ENCODE data around the gene NRIP3.
"Not testable (repeated sequence)": the region's sequence is repeated elsewhere in the genome, so short reads cannot be mapped to it uniquely, and the experiment has no call there.

Gene NRIP3

DNA sequence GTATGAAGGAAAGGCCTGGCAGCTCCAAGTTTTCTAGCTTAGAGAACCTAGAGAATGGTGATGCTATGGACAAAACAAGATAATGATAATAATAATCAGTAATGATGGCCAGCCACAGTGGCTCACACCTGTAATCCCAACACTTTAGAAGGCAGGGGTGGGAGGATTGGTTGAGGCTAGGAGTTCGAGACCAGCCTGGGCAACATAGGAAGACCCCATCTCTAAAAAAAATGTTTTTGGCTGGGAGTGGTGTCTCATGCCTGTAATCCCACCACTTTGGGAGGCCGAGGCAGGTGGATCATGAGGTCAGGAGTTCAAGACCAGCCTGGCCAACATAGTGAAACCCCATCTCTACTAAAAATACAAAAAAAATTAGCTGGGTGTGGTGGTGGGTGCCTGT lies 68.0 kb downstream of the NRIP3 start:
- H3K27ac ChIP-seq (ENCODE audit: insufficient read depth in 1 of 2, low read depth in 1 of 2, low read length in 2 of 2, poor library complexity in 1 of 2, severe bottlenecking in 2 of 2); H3K36me3 ChIP-seq (ENCODE audit: control insufficient read depth in 4 of 4, insufficient read depth in 4 of 4, low read length in 3 of 4); H3K27me3 ChIP-seq (replicated peaks in 2 of 5; ENCODE audit: control insufficient read depth in 4 of 5, insufficient read depth in 5 of 5, low read length in 4 of 5); H3K9me3 ChIP-seq (ENCODE audit: control extremely low read depth in 1 of 5, control insufficient read depth in 4 of 5, insufficient read depth in 2 of 5, low read depth in 1 of 5, low read length in 4 of 5); H3K4me3 ChIP-seq (ENCODE audit: control insufficient read depth in 1 of 7, extremely low read depth in 1 of 7, insufficient read depth in 4 of 7, low read depth in 2 of 7, low read length in 6 of 7); POLR2A ChIA-PET; DNase-seq; H3K4me1 ChIP-seq (ENCODE audit: control extremely low read depth in 1 of 4, control insufficient read depth in 4 of 4, insufficient read depth in 4 of 4, low read length in 3 of 4): not testable (repeated sequence)
- WGBS (ENCODE audit: insufficient coverage) = no CpG with 5 or more reads among the region's 2 CpGs
- CTCF ChIA-PET = interaction anchor here (1.4 to 1.7 kb wide), 2 partner anchors 13 to 20 kb away, joined by 3 to 5 read pairs; no protein-coding TSS in a partner anchor

DNA sequence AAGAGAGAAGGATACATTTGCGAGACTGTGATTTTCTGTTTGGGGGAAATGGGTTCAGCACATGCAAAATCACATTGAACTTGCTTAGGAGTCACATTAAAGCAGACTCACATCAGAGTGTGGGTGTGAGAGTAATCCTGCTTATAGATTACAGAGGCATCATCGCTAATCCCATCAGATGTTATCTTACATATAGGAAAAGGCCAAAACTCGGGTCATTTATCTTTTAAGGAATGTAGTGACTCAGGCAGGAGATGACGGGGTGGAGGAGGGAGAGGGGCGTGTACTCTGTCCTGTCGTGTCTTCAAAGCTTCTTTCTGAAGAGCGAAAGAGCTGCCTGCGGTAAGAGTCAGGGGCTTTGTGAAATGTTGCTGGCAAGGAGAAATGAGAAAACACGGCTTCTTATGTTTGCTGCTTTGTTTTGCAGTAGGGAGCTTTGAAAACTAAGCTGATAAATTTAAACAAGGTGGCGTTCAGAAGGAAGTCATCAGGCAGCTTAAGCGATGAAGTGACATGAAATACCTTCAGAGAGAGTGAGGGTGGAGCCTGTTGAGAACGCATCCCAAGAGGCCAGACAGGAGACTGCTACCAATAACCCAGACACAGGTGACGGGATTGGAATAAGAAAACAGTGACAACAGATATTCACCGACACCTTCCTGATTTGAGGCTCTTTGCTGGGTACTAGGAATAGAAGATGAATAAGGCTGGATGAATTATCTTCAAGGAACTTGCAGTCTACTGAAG lies 68.9 kb downstream of the NRIP3 start:
- 86% methylated on average over 13 of the region's 14 CpGs for WGBS (ENCODE audit: insufficient coverage)
- H3K36me3 ChIP-seq (ENCODE audit: control insufficient read depth in 4 of 4, insufficient read depth in 4 of 4, low read length in 3 of 4) = no peaks in the 10 kb centered on the region
- POLR2A ChIA-PET = no interaction called here
- CTCF ChIA-PET = interaction anchor here (1.4 to 1.7 kb wide), 2 partner anchors 12 to 20 kb away, joined by 3 to 5 read pairs; no protein-coding TSS in a partner anchor
- H3K27ac ChIP-seq (ENCODE audit: insufficient read depth in 1 of 2, low read depth in 1 of 2, low read length in 2 of 2, poor library complexity in 1 of 2, severe bottlenecking in 2 of 2) = no peak overlapping the region
- H3K4me3 ChIP-seq (ENCODE audit: control insufficient read depth in 1 of 7, extremely low read depth in 1 of 7, insufficient read depth in 4 of 7, low read depth in 2 of 7, low read length in 6 of 7) = no peak overlapping the region
- H3K27me3 ChIP-seq (replicated peaks in 2 of 5; ENCODE audit: control insufficient read depth in 4 of 5, insufficient read depth in 5 of 5, low read length in 4 of 5) = no peaks in the 10 kb centered on the region
- peaks cover 0 to 5% (median 0%) of the 10 kb centered on the region in 4 experiments for H3K4me1 ChIP-seq (ENCODE audit: control extremely low read depth in 1 of 4, control insufficient read depth in 4 of 4, insufficient read depth in 4 of 4, low read length in 3 of 4)
- no peaks in the 10 kb centered on the region for H3K9me3 ChIP-seq (ENCODE audit: control extremely low read depth in 1 of 5, control insufficient read depth in 4 of 5, insufficient read depth in 2 of 5, low read depth in 1 of 5, low read length in 4 of 5)
- DNase-seq = no peak

DNA sequence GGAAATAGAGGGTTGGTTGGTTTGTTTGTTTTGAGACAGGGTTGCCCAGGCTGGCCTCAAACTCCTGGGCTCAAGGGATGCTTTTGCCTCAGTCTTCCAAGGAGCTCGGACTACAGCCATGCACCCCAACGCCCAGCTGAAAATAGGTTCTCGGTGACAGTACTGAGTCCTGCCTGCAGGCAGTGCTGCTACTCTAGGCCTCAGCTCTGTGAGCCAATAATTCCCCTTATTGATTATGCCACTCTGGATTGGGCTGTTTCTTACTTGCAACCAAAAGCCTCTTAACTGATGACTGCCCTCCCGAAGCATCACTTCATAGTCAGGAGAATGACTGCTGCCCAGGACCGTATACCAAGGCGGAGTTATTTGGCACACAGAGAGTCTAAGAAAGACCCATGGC lies 69.9 kb downstream of the NRIP3 start:
- Histone ChIP-seq H3K4me1 (ENCODE audit: control extremely low read depth in 1 of 4, control insufficient read depth in 4 of 4, insufficient read depth in 4 of 4, low read length in 3 of 4) (peaks cover 0 to 5% (median 0%) of the 10 kb centered on the region in 4 experiments), H3K9me3 (ENCODE audit: control extremely low read depth in 1 of 5, control insufficient read depth in 4 of 5, insufficient read depth in 2 of 5, low read depth in 1 of 5, low read length in 4 of 5) (no peaks in the 10 kb centered on the region), H3K36me3 (ENCODE audit: control insufficient read depth in 4 of 4, insufficient read depth in 4 of 4, low read length in 3 of 4) (no peaks in the 10 kb centered on the region), H3K4me3 (ENCODE audit: control insufficient read depth in 1 of 7, extremely low read depth in 1 of 7, insufficient read depth in 4 of 7, low read depth in 2 of 7, low read length in 6 of 7) (no peak overlapping the region), H3K27ac (ENCODE audit: insufficient read depth in 1 of 2, low read depth in 1 of 2, low read length in 2 of 2, poor library complexity in 1 of 2, severe bottlenecking in 2 of 2) (no peak overlapping the region), H3K27me3 (replicated peaks in 2 of 5; ENCODE audit: control insufficient read depth in 4 of 5, insufficient read depth in 5 of 5, low read length in 4 of 5) (no peaks in the 10 kb centered on the region)
- CTCF ChIA-PET = no interaction called here
- POLR2A ChIA-PET = no interaction called here
- DNase-seq = no peak
- WGBS (ENCODE audit: insufficient coverage) = 99% methylated on average over 6 of the region's 6 CpGs

DNA sequence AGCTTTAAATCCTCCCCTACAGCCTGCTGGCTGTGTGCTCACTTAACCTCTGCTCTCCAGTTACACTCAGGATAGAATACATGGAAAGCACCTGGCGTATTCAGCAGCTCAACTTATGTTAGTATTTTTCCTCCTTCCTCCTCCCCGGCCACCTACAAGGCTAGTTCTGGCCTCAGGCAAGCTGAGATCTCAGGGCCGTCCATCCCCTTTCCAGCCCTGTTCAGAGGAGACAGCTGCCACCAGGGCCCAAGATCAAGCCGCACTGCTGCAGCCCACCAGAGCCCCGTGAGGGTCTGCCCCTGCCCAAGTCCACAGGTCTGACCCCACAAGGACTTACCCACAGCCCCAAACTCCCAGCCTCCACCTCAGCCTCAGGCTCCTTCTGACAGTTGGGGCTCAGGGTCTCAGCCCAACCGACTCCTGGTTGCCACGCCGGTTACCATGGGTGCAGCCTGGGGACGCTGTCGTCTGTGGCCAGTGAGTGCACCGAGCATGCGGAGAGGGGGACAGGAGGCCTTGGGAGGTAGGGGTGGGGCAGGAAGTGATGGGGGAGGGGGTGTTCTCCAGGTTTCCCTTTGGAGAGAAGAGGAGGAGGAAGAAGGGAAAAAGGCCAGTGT lies 71.1 kb downstream of the NRIP3 start, which contains the start of gene C11orf16:
Gene C11orf16, minus strand, starts transcription at position 384 of the 617 bp plus-strand sequence. CDS start 639 bp downstream, outside the sequence.
- Histone ChIP-seq H3K9me3 (ENCODE audit: control extremely low read depth in 1 of 5, control insufficient read depth in 4 of 5, insufficient read depth in 2 of 5, low read depth in 1 of 5, low read length in 4 of 5) (no peaks in the 10 kb centered on the region), H3K4me3 (ENCODE audit: control insufficient read depth in 1 of 7, extremely low read depth in 1 of 7, insufficient read depth in 4 of 7, low read depth in 2 of 7, low read length in 6 of 7) (no peak within 1 kb of the TSS), H3K27ac (ENCODE audit: insufficient read depth in 1 of 2, low read depth in 1 of 2, low read length in 2 of 2, poor library complexity in 1 of 2, severe bottlenecking in 2 of 2) (no peak within 1 kb of the TSS), H3K36me3 (ENCODE audit: control insufficient read depth in 4 of 4, insufficient read depth in 4 of 4, low read length in 3 of 4) (no peaks in the 10 kb centered on the region), H3K4me1 (ENCODE audit: control extremely low read depth in 1 of 4, control insufficient read depth in 4 of 4, insufficient read depth in 4 of 4, low read length in 3 of 4) (peaks cover 0 to 5% (median 0%) of the 10 kb centered on the region in 4 experiments), H3K27me3 (replicated peaks in 2 of 5; ENCODE audit: control insufficient read depth in 4 of 5, insufficient read depth in 5 of 5, low read length in 4 of 5) (no peaks in the 10 kb centered on the region)
- no peak for DNase-seq
- ChIA-PET CTCF (interaction anchor here (1.0 kb wide), 1 partner anchor 16 kb away, joined by 3 read pairs; no protein-coding TSS in a partner anchor), POLR2A (no interaction called here)
- 93% methylated on average over 6 of the region's 12 CpGs for WGBS (ENCODE audit: insufficient coverage)

Measured in common myeloid progenitor, CD34-positive (primary cell).